EH (cell line): Measurements from ENCODE around the gene FGF11.
A peak's percentile ranks its signal among the peaks of the same experiment; 100 is the strongest.

Experiments
- DNase-seq: peaks from one replicate; pipeline ENCODE4 v3.0.0-alpha.2; 2015; ENCODE audit warnings: low read depth

Gene FGF11

GRCh38 chr17:7439462-7440112, at the start of gene FGF11:
FGF11 (plus strand) TSS chr17:7439512; CDS start chr17:7439621, 109 bp downstream.
- DNase-seq: no peak

GRCh38 chr17:7389924-7390910, 49.1 kb upstream of the FGF11 start:
- DNase-seq: no peak

- DNase-seq: no peak
Observed at GRCh38 chr17:7391307-7391706, 48.0 kb upstream of the FGF11 start.

- DNase-seq: no peak
Observed at GRCh38 chr17:7392696-7393612, 46.4 kb upstream of the FGF11 start.

GRCh38 chr17:7393613-7394451, 45.5 kb upstream of the FGF11 start:
- DNase-seq: peak; percentile 37

GRCh38 chr17:7394452-7395191, 44.7 kb upstream of the FGF11 start, which contains the start of gene PLSCR3:
PLSCR3 (minus strand) TSS chr17:7394525; CDS start chr17:7394110, 415 bp downstream.
- peak; percentile 93 for DNase-seq

- DNase-seq: no peak
Observed at GRCh38 chr17:7396147-7396546, 43.2 kb upstream of the FGF11 start.

GRCh38 chr17:7398612-7399011, 40.7 kb upstream of the FGF11 start:
- no peak for DNase-seq

GRCh38 chr17:7403043-7403726, 36.1 kb upstream of the FGF11 start:
- DNase-seq: no peak

- DNase-seq: no peak
Observed at GRCh38 chr17:7403727-7403976, 35.7 kb upstream of the FGF11 start.

- DNase-seq: peak; percentile 100
Observed at GRCh38 chr17:7403977-7404736, 35.2 kb upstream of the FGF11 start, which contains the start of gene TMEM256. TMEM256 (minus strand) TSS chr17:7404097; CDS start chr17:7404084, 13 bp downstream.

- DNase-seq: no peak
Observed at GRCh38 chr17:7404737-7405349, 34.5 kb upstream of the FGF11 start.

- no peak for DNase-seq
Observed at GRCh38 chr17:7405350-7406234, 33.7 kb upstream of the FGF11 start.

GRCh38 chr17:7406235-7406825, 33.0 kb upstream of the FGF11 start:
- DNase-seq: no peak

- DNase-seq: no peak
Observed at GRCh38 chr17:7407082-7407481, 32.2 kb upstream of the FGF11 start.

- DNase-seq: no peak
Observed at GRCh38 chr17:7407485-7408251, 31.6 kb upstream of the FGF11 start, which contains the start of gene NLGN2. NLGN2 (plus strand) TSS chr17:7407845; CDS start chr17:7408256, 411 bp downstream.
